ENCODE data around the gene ZNF512B. TPM values are rescaled to one million over a fixed set of nuclear protein-coding genes. Genes with fewer than 3 reads are reported as not detected.

ZNF512B gene
- total RNA-seq, 4 donors from 2014 or later: 5.7 to 10.9 (median 8.8) TPM

- Histone ChIP-seq H3K9me3 (no peaks in the 10 kb centered on the region), H3K4me1 (peaks cover 8 to 9% of the 10 kb centered on the region in 2 donors), H3K36me3 (peaks cover 0 to 51% of the 10 kb centered on the region in 2 donors), H3K4me3 (no peak overlapping the region), H3K27me3 (no peaks in the 10 kb centered on the region), H3K27ac (no peak overlapping the region)
- intact Hi-C loops (cut with DNase I; ENCODE audit: low total_unique reads) (no loop called here), in situ Hi-C loops (cut with MboI; ENCODE audit: low sequenced_read_pairs in 4 of 4) (no loop called here)
- no peak for DNase-seq
- no peak for ATAC-seq
- TF ChIP-seq CTCF (IDR thresholded peaks at IDR 0.05 in 4 of 5, conservative IDR thresholded peaks at IDR 0.05 in 1 of 5): no peak
- TF ChIP-seq POLR2A (IDR thresholded peaks at IDR 0.05): no peak
These were observed 5.3 kb downstream of the ZNF512B start for GRCh38 chr20:63964412-63964811.

GRCh38 chr20:63963784-63964301, 5.9 kb downstream of the ZNF512B start:
- TF ChIP-seq POLR2A (IDR thresholded peaks at IDR 0.05): no peak
- TF ChIP-seq CTCF (IDR thresholded peaks at IDR 0.05 in 4 of 5, conservative IDR thresholded peaks at IDR 0.05 in 1 of 5): no peak
- no peak for ATAC-seq
- intact Hi-C loops (cut with DNase I; ENCODE audit: low total_unique reads): no loop called here

GRCh38 chr20:63963348-63963741, 6.4 kb downstream of the ZNF512B start:
- Histone ChIP-seq H3K9me3 (no peaks in the 10 kb centered on the region), H3K27ac (no peak overlapping the region), H3K27me3 (no peaks in the 10 kb centered on the region), H3K4me3 (no peak overlapping the region), H3K36me3 (peaks cover 0 to 53% of the 10 kb centered on the region in 2 donors), H3K4me1 (peaks cover 0 to under 1% of the 10 kb centered on the region in 2 donors)
- in situ Hi-C loops (cut with MboI; ENCODE audit: low sequenced_read_pairs in 4 of 4) (no loop called here), intact Hi-C loops (cut with DNase I; ENCODE audit: low total_unique reads) (no loop called here)
- DNase-seq (no peak), ATAC-seq (no peak)
- TF ChIP-seq CTCF (IDR thresholded peaks at IDR 0.05 in 4 of 5, conservative IDR thresholded peaks at IDR 0.05 in 1 of 5) (no peak), POLR2A (IDR thresholded peaks at IDR 0.05) (no peak)

More at GRCh38 chr20:63963784-63964301, 5.9 kb downstream of the ZNF512B start:
- peaks cover 0 to 53% of the 10 kb centered on the region in 2 donors for H3K36me3 ChIP-seq
- no peak overlapping the region for H3K4me3 ChIP-seq
- no peaks in the 10 kb centered on the region for H3K27me3 ChIP-seq
- DNase-seq: no peak
- H3K27ac ChIP-seq: no peak overlapping the region
- no peaks in the 10 kb centered on the region for H3K9me3 ChIP-seq
- H3K4me1 ChIP-seq: peaks cover 4 to 5% of the 10 kb centered on the region in 2 donors
- in situ Hi-C loops (cut with MboI; ENCODE audit: low sequenced_read_pairs in 4 of 4): no loop called here

GRCh38 chr20:63962426-63963347, 7.0 kb downstream of the ZNF512B start:
- H3K27me3 ChIP-seq: no peaks in the 10 kb centered on the region
- H3K36me3 ChIP-seq: peaks cover 0 to 53% of the 10 kb centered on the region in 2 donors
- in situ Hi-C loops (cut with MboI; ENCODE audit: low sequenced_read_pairs in 4 of 4) (no loop called here), intact Hi-C loops (cut with DNase I; ENCODE audit: low total_unique reads) (no loop called here)
- TF ChIP-seq CTCF (IDR thresholded peaks at IDR 0.05 in 4 of 5, conservative IDR thresholded peaks at IDR 0.05 in 1 of 5) (no peak), POLR2A (IDR thresholded peaks at IDR 0.05) (no peak)
- peaks cover 0 to 3% of the 10 kb centered on the region in 2 donors for H3K4me1 ChIP-seq
- no peaks in the 10 kb centered on the region for H3K9me3 ChIP-seq
- DNase-seq (no peak), ATAC-seq (no peak)
- no peak overlapping the region for H3K4me3 ChIP-seq
- no peak overlapping the region for H3K27ac ChIP-seq
